ENCODE measurements around the gene NRP1.
"Not testable (repeated sequence)": the region's sequence is repeated elsewhere in the genome, so short reads cannot be mapped to it uniquely, and the experiment has no call there.

NRP1 gene

GRCh38 chr10:33315891-33316290 is 18.6 kb downstream of the NRP1 start:
- no peak for DNase-seq

GRCh38 chr10:33314811-33315561 is 19.5 kb downstream of the NRP1 start:
- DNase-seq = no peak

- DNase-seq = no peak
These were observed 22.8 kb downstream of the NRP1 start for GRCh38 chr10:33311640-33312039.

GRCh38 chr10:33310853-33311252 is 23.6 kb downstream of the NRP1 start:
- DNase-seq = no peak

GRCh38 chr10:33309406-33309805 is 25.1 kb downstream of the NRP1 start:
- DNase-seq = no peak

- no peak for DNase-seq
These were observed 26.6 kb downstream of the NRP1 start for GRCh38 chr10:33307835-33308234.

GRCh38 chr10:33306701-33307519 is 27.6 kb downstream of the NRP1 start:
- no peak for DNase-seq

- DNase-seq = no peak
These were observed 28.3 kb downstream of the NRP1 start for GRCh38 chr10:33306126-33306525.

- DNase-seq = no peak
These were observed 29.8 kb downstream of the NRP1 start for GRCh38 chr10:33304423-33305225.

- DNase-seq = no peak
These were observed 30.5 kb downstream of the NRP1 start for GRCh38 chr10:33303988-33304387.

- no peak for DNase-seq
These were observed 32.1 kb downstream of the NRP1 start for GRCh38 chr10:33302208-33302829.

GRCh38 chr10:33301097-33301789 is 33.2 kb downstream of the NRP1 start:
- DNase-seq = no peak

GRCh38 chr10:33300544-33300943 is 33.9 kb downstream of the NRP1 start:
- not testable (repeated sequence) for DNase-seq

GRCh38 chr10:33298893-33299292 is 35.6 kb downstream of the NRP1 start:
- DNase-seq = no peak

GRCh38 chr10:33298110-33298509 is 36.4 kb downstream of the NRP1 start:
- no peak for DNase-seq

- DNase-seq = no peak
These were observed 38.6 kb downstream of the NRP1 start for GRCh38 chr10:33295851-33296250.

- no peak for DNase-seq
These were observed 40.8 kb downstream of the NRP1 start for GRCh38 chr10:33293531-33294170.

GRCh38 chr10:33293076-33293475 is 41.4 kb downstream of the NRP1 start:
- DNase-seq = no peak

GRCh38 chr10:33291053-33291592 is 43.3 kb downstream of the NRP1 start:
- DNase-seq = no peak

- DNase-seq = no peak
These were observed 44.0 kb downstream of the NRP1 start for GRCh38 chr10:33290321-33291052.

- DNase-seq = no peak
These were observed 44.7 kb downstream of the NRP1 start for GRCh38 chr10:33289776-33290175.
